Right lobe of liver (tissue), 6 donors: ENCODE data around the gene RNPEPL1. TPM values are rescaled to one million over a fixed set of nuclear protein-coding genes. Genes with fewer than 3 reads are reported as not detected.

Source experiments
- ATAC-seq, 4 donors: fragments of 200-7000 bp; cut with Tn5 transposase; one replicate each; pipeline ENCODE4 v1.9.1; 2020; ENCODE audit warnings: mild to moderate bottlenecking in 4 of 4, moderate library complexity in 4 of 4
- DNase-seq, 3 donors: peaks; one replicate each; pipeline ENCODE4 v3.0.0-alpha.2; 2020
- H3K27ac ChIP-seq, 3 donors: fragments of 200-600 bp; one replicate each; pipeline ENCODE4 v1.8.0; 2022
- H3K27me3 ChIP-seq, 2 donors: fragments of 200-600 bp; one replicate each; pipeline ENCODE4 v1.8.0; 2022
- H3K36me3 ChIP-seq, 4 donors: fragments of 200-600 bp; sonication (generic) in 1 of 4; one replicate each; pipeline versions ENCODE4 v1.5.1 to v1.8.0; 2017 to 2022; ENCODE audit warnings: control low read depth in 1 of 4
- H3K4me1 ChIP-seq, 4 donors: fragments of 200-600 bp; sonication (generic) in 1 of 4; one replicate each; pipeline versions ENCODE4 v1.5.1 to v1.8.0; 2017 to 2022; ENCODE audit warnings: control low read depth in 1 of 4
- H3K4me3 ChIP-seq, 3 donors: fragments of 200-600 bp; one replicate each; pipeline ENCODE4 v1.8.0; 2022
- H3K9me3 ChIP-seq, 4 donors: fragments of 200-600 bp; sonication (generic) in 1 of 4; one replicate each; pipeline versions ENCODE4 v1.5.1 to v1.8.0; 2017 to 2022; ENCODE audit warnings: control low read depth in 1 of 4
- CTCF ChIP-seq, 4 donors: fragments of 200-600 bp in 3 of 4; fragments of 450-650 bp in 1 of 4; IDR thresholded peaks; one replicate each; pipeline versions ENCODE4 v1.5.1 to v1.8.0; 2016 to 2022; ENCODE audit warnings: antibody characterized with exemption in 4 of 4, mild to moderate bottlenecking in 2 of 4
- POLR2A ChIP-seq: fragments of 450-650 bp; IDR thresholded peaks from one replicate; pipeline ENCODE4 v1.6.1; 2017; ENCODE audit warnings: antibody characterized with exemption, mild to moderate bottlenecking
- WGBS: methylation state at CpG from one replicate; pipeline ENCODE4 v1.1.6; 2018; ENCODE audit warnings: low coverage, low lambda C conversion rate; ENCODE audit not compliant: insufficient coverage; ENCODE audit errors: missing lambda C conversion rate; 5-methylcytosine and 5-hydroxymethylcytosine counted together
- intact Hi-C, 2 donors: fragments of 100-400 bp; cut with DNase I; formaldehyde crosslinking; loops; one replicate each; pipeline versions ENCODE4 v1.11.2 to v1.14.1; 2022
- total RNA-seq, 6 experiments: library from RNA; depleted of rRNA in 2 of 6; stranded (reverse); fragments of >200 nt in 2 of 6; fragmentation: NEBNext Ultra II Directional in 3 of 6; extraction: Animal tissue kit (Norgen Biotek cat#: 25700) in 3 of 6; gene quantifications; one replicate each; pipeline versions ENCODE4 v1.1.0 to v1.2.4, GENCODE V29; 2016 to 2023
- donor health status: DM: no; HTN: yes; CAD: no.
- donor health status: DM: no; HTN: no; CAD: no.
- donor health status: DM: no; HTN: no; CAD: no.
- donor health status: DM: no; HTN: yes; CAD: no.
- donor health status: DM: no; HTN: yes; CAD: no.

The RNPEPL1 gene
- total RNA-seq, 6 experiments from 2014 or later = 24.7 to 105 (median 31.0) TPM

GRCh38 chr2:240573071-240573515 is 4.8 kb downstream of the RNPEPL1 start:
- H3K4me3 ChIP-seq = no peak overlapping the region
- WGBS = no CpG with 5 or more reads among the region's 20 CpGs
- H3K4me1 ChIP-seq = peaks cover 0 to 17% (median 3%) of the 10 kb centered on the region in 4 donors
- no peak for ATAC-seq
- no peaks in the 10 kb centered on the region for H3K9me3 ChIP-seq
- no peaks in the 10 kb centered on the region for H3K27me3 ChIP-seq
- DNase-seq = peak in 2 of 3 donors; percentile 19 to 44
- peaks cover 0 to 28% (median 3%) of the 10 kb centered on the region in 4 donors for H3K36me3 ChIP-seq
- intact Hi-C loops = no loop called here
- TF ChIP-seq POLR2A = no peak
- TF ChIP-seq CTCF (IDR thresholded peaks at IDR 0.05) = no peak
- no peak overlapping the region for H3K27ac ChIP-seq

GRCh38 chr2:240573516-240574385 is 5.5 kb downstream of the RNPEPL1 start:
- peak in 2 of 3 donors; percentile 18 to 50 for DNase-seq
- intact Hi-C loops = no loop called here
- H3K27me3 ChIP-seq = no peaks in the 10 kb centered on the region
- H3K9me3 ChIP-seq = no peaks in the 10 kb centered on the region
- no peak for TF ChIP-seq POLR2A
- peaks cover 0 to 19% (median 3%) of the 10 kb centered on the region in 4 donors for H3K4me1 ChIP-seq
- 92% methylated on average over 2 of the region's 37 CpGs for WGBS
- H3K27ac ChIP-seq = no peak overlapping the region
- no peak for ATAC-seq
- peaks cover 0 to 29% (median 3%) of the 10 kb centered on the region in 4 donors for H3K36me3 ChIP-seq
- no peak overlapping the region for H3K4me3 ChIP-seq

GRCh38 chr2:240574386-240575100 is 6.3 kb downstream of the RNPEPL1 start:
- Histone ChIP-seq H3K9me3 (no peaks in the 10 kb centered on the region), H3K27ac (no peak overlapping the region), H3K4me1 (peaks cover 0 to 20% (median 5%) of the 10 kb centered on the region in 4 donors), H3K27me3 (no peaks in the 10 kb centered on the region), H3K4me3 (no peak overlapping the region), H3K36me3 (peaks cover 0 to 29% (median 3%) of the 10 kb centered on the region in 4 donors)
- DNase-seq (peak in 2 of 3 donors; percentile 22 to 54), ATAC-seq (no peak)
- TF ChIP-seq POLR2A = no peak
- no peak for TF ChIP-seq CTCF (IDR thresholded peaks at IDR 0.05)
- intact Hi-C loops = no loop called here
- WGBS = 84% methylated on average over 5 of the region's 21 CpGs

- no peaks in the 10 kb centered on the region for H3K27me3 ChIP-seq
- intact Hi-C loops = no loop called here
- H3K36me3 ChIP-seq = peaks cover 0 to 29% (median 3%) of the 10 kb centered on the region in 4 donors
- TF ChIP-seq CTCF (IDR thresholded peaks at IDR 0.05) = no peak
- H3K27ac ChIP-seq = no peak overlapping the region
- ATAC-seq (no peak), DNase-seq (peak in 2 of 3 donors; percentile 19 to 50)
- WGBS = 40% methylated on average over 2 of the region's 23 CpGs
- no peaks in the 10 kb centered on the region for H3K9me3 ChIP-seq
- peaks cover 0 to 21% (median 7%) of the 10 kb centered on the region in 4 donors for H3K4me1 ChIP-seq
- no peak overlapping the region for H3K4me3 ChIP-seq
These were observed 7.0 kb downstream of the RNPEPL1 start for GRCh38 chr2:240575101-240575965.
